Stimulated activated CD4-positive, alpha-beta T cell treated with anti-CD3 and anti-CD28 coated beads, Interleukin-12 subunit alpha, Interleukin-12 subunit beta, amount 100 ng/mL, for 24 hours (primary cell): ENCODE results near the gene VAPA.

Experiments
- DNase-seq, 2 experiments: peaks; one replicate each; pipeline ENCODE4 v3.0.0-alpha.2; 2020; ENCODE audit warnings: low read depth in 2 of 2

VAPA gene

DNA sequence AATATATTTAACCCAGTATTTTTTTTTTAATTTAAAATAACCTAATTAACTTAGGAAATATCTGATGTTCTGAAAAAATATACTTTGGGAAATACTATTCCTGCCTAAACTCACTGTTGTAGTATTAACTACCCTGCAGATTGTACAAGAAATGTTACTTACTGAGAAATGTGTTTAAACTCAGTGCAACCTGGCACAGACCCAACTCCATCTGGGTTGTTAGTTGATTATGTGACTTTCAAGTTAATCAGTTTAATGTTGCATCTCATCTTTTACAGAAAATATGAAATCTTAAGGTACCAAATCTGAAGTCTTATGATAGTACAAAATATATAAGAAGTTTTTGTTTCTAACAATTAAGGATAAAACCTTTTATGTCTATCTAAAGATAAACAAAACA is 27.3 kb downstream of the VAPA start:
- DNase-seq, result no peak

DNA sequence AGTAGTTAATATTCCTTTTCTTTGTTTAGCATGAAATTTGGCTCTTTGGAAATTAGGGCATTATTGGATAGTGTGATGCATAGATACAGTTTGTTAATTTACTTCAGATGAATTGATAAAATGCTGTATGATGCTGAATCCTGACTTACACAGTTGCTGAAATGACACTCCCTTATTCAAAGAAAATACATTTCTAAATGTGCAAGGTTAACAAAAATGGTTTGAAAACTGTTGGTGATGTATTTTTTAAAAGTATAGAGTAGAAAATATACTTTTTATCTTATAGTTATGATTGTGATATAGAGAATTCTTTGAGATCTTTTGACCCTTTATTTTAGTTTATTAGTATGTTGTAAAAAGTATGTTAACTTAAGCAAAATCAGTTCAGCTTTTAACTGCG is 27.8 kb downstream of the VAPA start:
- DNase-seq, result no peak

DNA sequence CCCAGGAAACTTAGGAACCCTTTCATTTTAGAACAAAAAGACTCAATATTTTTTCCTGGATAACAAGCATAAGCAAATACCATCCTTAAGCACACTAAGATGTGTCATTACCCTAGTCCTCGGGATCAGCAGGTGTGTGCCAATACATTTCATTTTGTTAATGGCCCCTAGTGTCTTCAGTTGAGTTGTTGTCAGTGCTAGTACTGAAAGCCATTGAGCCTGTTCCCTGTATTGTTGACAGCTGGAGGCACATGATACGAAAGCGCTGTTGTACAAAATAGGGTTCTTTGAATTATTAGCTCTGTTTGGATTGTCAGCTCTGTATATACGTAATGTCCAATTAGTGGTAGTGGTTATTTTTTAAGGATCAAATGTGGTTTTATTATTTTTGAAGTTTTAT is 29.5 kb downstream of the VAPA start:
- DNase-seq, result no peak

DNA sequence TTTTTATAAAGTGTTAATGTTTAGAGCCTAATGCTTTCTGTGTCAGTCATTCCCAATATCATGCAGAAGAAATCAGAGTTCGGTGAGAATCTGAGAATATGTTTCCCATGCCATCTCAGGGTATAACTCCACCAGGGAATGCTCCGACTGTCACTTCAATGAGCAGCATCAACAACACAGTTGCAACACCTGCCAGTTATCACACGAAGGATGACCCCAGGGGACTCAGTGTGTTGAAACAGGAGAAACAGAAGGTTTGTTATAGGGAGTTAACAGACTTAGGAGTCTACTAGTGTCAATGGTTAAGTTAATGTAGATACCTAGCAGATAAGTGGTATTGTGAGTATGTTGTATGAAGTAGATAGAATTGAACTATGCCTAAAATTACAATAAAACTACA is 31.0 kb downstream of the VAPA start:
- DNase-seq, result no peak

DNA sequence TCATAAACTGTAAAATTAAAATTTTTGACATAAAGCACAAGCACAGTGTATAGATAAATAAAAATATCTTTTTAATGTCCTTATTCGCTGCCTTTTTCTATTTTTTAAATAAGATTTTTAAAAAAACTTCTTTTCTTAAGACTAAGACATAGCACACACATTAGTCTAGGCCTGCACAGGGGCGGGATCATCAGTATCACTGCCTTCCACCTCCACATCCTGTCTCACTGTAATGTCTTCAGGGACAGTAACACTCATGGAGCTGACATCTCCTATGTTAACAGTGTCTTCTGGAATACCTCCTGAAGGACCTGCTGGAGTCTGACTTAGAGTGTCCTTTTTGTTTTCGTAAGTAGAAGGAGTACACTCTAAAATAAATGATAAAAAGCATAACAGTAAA is 33.0 kb downstream of the VAPA start:
- DNase-seq, result no peak

DNA sequence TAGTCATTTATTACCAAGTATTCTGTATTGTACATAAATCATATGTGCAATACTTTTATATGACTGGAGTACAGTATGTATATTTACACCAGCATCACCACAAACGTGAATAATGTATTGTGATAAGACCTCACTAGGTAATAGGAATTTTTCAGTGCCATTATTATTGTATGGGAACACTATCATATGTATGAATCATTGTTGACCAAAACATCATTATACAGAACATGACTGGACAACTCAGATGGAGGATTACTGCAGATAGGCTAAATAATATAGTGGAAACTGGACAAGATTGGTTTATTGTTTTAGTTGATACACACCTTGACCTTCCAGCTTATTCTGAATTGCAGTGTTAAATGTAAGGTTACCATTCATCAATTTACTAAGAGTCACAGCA is 33.4 kb downstream of the VAPA start:
- no peak for DNase-seq

DNA sequence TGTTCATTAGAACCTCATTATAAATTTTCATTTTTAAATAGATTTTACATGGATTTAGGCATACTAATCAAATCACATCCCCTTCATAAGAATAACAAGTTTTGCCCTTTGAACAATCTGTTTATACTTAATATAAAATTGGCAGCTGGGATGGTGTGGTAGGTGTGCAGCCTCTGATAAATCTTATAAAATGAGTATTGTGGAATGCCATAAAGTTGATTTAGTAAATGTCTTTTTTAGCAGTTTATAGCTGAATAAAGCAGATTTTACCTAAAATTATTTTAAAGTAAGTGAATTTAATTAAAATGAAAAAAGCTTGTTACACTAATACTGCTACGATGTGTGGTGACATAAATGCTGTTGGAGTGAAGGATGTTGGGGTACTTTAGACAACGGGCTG is 35.5 kb downstream of the VAPA start:
- DNase-seq, result no peak

DNA sequence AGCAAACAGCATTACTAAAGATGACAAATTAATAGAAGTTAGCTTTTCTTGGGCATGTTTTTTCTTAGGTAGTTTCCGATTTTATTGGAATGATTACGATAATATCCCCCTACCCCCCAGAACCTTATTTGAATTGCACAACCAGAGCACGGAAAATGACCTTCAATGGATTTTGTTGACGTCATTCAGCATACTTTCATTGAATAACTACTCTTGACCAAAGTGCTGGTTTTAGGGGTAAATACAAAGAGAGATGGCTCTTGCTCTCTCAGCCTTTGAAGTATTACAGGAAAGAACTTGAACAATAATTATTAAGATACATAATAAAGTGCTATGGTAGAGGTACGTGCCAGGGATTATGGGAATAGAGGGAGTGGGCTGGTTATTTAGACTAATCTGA is 36.0 kb downstream of the VAPA start:
- DNase-seq, result no peak

DNA sequence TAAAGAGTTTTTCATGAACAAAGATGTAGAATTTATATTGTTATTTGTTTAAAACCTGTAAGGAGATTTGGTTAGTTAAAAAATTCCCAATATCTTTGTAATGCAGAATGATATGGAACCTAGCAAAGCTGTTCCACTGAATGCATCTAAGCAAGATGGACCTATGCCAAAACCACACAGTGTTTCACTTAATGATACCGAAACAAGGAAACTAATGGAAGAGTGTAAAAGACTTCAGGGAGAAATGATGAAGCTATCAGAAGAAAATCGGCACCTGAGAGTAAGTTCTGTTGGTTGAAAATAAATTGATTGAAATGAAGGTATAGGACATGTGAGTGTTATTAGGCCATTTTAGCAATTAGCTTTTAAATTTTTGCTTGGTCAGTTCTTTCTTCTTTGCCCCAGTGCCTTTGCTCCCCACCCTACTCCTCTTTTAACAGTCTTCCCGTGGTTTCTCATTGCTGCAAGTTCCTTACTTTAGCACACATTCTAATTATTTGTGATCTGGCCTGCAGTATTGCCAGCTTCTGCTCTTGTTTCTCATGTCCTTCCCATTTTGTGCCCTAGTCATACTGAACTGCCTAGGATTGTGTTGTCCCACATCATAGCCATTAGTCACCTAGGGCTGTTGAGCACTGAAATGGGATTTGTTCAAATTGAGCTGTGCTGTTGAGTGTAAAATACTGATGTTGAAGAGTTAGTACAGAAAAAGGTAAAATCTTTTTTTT is 36.6 kb downstream of the VAPA start:
- no peak for DNase-seq

DNA sequence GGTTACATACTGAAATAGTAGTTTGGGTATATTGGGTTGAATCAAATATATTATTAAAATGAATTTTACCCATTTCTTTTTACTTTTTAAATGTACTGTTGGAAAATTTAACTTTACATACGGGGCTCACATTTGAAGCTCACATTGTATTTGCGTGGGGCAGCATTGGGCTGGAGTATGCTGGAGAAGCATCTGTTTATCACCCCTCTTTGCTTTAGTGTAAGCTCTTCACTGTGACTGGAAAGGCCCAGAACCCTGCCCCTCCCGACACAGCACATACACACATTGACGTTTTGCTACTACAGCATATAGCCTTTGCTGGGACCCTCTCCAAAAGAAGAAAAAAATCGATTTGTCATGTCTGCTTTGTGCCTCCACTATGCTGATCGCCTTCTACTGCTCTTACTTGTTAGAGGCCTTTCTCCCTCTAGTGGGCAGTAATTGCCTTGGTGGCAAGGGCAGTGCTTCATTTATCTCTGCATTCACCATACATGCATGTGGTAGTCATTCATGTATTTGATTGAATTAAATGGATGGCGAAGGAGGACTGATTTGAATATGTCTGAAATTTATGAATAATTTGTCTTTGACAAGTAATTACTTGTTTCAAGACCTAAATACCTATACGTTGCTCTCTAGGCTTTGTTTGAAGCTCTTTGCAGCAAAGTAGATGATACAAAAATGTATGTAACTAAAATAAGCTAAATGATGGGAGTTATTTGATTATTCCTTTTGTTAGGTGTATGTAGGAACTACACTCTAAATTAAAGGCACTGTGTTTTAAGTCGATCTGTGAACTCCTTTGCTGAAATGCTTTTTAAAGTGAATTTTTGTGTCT is 37.4 kb downstream of the VAPA start:
- no peak for DNase-seq

DNA sequence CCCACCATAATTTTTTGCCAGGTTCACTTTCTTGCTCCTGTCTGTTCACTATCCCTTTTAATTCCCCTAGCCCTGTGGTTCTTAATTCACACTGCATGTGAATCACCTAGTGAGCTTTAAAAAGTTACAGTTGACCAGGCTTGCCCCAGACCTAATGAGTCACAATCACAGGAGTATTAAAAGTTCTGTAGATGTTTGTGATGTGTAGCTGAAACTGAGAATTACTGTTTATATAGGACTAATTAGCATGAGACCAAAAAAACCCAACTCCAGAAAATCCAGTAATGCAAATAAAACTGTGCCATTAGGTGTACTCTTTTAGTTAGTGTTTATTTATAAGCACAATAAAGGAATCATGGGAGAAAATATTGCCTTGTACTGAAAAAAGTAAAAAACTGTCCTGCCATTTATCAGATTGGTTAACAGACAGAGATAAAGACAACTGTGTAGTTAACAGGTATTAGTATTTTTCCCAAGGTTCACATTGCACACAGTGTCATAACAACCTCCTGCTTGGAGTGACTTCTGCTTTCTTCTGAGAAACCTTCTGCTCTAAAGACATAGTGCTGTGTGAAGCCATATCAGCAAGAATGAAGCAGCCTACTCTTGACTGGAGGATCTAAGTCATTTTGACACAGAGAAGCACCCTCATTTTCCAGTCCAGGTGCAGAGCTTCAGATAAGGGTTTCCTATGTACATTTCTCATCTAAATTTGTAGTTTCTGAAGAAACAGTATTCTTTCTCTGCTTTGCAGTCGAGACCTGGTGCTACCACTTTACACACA is 39.0 kb downstream of the VAPA start:
- no peak for DNase-seq

DNA sequence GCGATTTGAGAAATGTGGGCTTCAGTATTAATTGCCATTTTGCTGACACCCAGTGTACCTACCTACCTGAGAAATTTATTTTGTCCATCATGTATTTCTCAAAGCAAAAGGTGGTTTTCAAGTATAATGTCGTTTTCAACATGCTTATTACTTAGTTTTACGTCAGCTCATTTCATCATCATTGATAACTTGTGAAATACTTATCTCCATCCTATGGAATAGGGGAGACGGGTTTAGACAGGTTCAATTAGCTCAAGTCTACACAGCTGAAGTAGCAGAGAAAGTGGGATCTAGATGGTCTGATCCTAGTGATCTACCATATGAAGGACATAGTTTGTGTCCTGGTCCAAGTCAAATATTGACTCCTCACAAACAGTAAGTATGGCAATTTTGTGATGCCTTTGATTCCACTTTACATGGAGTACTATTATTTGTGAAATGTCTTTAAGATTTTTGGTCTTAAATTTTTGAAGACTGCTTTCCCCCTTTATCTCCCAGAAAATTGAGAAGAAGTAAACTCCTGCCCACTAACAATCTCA is 45.1 kb downstream of the VAPA start:
- DNase-seq, result no peak

DNA sequence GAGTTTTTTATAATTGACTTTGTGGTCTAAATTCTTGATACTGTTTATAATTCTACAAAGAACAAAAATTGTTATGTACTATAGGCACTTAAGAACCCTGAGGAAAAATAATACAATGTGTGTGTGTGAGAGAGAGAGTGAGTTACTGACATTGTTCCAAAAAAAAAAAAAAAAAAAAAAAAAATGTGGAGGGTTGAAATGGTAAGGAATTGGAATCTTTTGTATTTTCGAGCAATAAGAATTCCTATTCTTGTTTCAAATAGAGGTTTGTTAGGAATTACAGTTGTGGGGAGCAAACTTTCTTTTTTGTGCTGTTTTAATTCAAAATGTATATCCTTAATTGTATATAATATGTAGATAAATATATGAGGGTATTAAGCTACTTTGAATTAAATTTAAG is 45.7 kb downstream of the VAPA start:
- DNase-seq, result no peak

DNA sequence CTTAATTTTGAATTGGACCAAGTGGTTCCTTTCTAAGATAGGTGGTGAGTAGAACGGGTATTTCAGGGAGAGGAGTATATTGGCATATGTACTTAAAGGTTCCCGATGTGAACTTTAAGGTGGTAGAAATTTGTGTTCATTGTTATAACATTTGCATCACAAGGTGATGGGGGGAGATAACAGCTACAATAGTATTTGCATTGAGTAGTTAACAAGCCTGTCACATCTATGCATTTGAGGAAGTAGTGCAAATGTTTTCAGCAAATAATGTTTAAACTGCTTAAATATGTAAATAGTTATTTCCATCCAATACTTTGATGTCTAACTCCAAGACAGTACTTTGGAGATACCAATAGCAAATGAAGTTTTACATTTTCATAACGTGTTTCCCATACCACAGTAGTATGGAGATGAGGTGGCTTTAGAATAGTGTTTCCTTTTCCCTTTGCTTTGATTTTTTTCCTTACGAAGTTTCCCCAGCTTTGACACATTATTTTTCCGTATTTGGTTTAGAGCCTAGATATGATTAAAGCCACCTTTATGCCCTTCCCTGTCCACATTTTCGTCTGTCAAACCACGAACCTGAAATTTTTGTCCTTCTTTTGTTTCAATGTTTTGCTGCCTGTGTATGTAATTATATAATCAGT is 46.6 kb downstream of the VAPA start:
- no peak for DNase-seq

DNA sequence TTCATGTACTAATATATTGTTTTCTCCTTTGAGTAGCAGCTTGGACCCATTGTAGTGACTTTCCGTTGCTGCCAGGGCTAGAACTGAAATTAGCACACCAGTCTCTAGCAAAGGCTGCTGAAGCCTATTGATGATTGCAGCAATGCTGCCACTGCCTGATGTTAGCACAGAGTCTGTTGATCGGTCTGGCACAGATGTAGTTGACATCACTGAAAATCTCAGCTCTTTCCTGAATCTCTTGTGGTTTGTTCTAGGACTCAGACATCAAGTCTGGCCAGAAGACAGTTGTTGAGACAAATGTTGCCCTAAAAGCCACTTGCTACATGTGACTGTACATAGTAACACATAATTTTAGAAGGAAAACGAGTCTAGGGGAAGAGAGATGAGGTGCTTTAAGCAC is 47.2 kb downstream of the VAPA start:
- DNase-seq, result no peak

DNA sequence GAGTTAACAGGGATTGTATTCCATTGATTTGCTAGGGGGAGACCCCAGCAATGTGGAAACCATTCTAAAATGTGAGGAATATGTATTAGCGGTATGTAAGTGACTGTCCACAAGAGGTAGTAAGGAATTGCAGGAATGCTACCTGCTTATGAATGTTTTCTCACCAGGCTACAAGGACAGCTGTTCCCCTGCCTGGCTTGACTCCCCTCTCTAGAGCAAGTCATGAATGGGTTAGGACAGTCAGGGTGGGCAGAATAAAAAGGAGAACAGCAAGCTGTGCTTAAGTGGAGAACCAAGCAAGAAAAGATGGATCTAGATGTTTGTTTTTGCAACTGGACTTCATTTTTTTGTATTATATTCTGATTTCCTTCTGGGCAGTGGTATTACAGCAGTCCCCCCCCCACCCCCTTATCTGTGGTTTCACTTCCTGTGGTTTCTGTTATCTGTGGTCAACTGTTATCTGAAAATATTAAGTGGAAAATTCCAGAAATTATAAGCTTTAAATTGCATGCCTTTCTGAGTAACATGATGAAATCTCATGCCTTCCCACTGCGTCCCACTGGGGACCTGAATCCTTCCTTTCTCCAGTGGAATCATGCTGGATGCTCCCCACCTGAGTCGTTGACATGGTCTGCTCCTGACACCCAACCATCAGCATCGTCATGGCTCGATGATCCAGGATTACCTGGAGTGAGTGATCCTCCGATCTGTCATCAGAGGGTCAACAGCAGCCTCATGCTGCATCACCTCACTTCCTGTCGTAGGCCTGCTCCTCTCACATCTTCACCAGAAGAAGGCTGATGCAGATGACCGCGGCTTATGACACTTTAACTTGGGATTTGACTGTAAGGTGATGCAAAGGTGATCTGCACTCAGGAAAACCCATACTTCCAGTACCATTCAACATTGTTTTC is 52.2 kb downstream of the VAPA start:
- no peak for DNase-seq

DNA sequence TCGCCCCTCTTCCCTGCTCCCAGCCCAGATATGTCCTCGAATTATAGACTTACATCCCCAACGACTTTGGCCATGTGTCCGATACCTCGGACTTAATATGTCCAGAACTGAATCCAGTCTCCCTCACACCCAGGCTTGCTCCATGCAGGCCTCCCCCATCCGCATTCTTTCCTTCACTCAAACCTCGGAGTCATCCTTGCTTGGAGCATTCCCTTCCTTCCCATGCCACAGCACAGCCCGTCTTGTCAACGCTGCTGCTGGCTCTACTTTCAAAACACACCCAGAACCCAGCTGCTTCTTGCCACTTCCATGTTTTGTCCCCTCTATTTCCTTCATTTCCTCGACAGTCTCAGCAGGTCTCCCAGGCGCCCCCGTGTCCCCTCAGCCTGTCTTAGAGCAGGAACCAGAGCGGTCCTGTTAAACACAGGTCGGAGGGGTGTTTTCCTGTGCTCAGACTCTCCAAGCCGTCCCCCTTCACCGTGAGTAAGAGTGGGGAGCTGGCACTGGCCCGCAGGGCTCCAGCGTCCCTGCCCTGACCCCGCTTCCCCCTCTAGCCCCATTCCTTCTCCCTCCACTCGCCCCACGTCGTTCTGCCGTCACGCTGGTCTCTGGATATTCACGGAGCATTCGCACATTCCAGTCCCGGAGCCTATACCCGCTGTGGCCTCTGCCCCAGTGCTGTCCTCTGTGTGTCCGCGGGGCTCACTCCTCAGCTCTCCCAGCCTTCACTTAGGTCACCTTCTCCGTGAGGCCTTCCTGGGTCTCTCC is 54.4 kb downstream of the VAPA start:
- DNase-seq, result no peak

DNA sequence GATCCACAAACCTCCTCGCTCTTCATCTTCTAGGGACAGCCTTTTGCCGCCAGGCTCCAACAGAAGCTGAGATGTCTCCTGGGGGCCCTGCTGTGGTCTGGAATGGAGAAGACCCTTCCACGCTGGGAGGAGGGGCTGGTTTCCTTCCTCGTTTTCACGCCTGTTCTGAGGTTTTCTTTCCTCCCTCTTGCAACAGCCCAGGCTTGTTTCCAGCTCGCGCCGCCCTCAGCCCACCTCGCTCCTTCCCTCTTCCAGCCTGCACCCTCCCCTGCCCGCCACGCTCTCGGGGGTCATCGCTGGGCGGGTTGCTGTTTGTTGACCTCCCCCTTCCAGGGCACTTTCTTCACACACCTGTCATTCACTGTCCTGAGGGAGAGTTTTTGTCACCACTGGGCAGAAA is 55.4 kb downstream of the VAPA start:
- no peak for DNase-seq

DNA sequence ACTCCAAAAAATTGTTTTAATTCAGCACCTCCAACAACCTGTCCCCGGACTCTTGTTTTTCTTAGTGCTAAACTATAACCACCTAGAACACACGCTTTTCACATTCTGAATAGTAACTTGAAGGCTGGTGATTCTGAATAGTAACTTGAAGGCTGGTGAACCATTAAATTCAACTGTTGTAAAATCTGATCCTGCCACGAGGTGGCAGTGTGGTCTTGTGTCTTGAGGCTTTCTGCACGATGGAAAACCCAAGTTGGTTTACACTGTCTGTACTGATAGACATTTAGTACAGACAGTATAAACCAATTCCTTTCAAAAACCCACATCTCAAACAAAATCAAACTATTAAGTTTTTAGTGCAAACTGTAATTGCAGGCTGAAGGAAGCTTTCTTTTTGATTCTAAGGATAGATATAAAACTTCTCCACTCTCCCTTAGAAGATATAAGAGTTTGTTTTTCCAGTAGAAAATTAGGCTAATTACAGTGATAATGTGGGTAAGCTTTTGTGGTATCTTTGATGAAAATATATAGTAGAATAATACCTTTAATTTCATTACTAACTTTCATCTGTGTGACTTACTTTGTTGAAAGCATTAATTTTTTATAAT is 57.6 kb downstream of the VAPA start:
- DNase-seq, result peak; percentile 39 to 63

DNA sequence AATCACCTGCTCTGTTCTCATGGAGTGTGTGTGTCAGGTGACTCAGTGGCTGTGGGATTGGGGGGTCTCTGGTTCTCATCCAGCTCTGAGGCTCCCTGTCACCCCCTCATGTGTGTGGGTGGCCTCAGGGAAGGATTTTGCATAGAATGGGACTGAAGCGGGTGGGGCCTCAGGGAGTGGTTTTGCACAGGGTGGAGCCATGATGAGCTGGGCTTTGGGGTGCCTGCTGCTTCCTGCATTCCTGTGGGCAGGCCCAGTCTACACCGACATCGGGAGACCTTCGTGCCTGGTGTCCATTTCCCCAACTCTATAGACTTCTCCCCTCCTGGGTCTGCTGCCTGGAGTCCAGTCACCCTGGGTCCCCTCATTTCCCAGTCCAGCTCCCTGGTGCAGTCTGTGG is 59.7 kb downstream of the VAPA start:
- no peak for DNase-seq
